ENCODE results near the gene CCNY.
A peak's percentile ranks its signal among the peaks of the same experiment; 100 is the strongest.

The CCNY gene

GRCh38 chr10:35452847-35453246 lies 116.5 kb downstream of the CCNY start:
- Histone ChIP-seq H3K36me3 (ENCODE audit: control insufficient read depth in 4 of 4, insufficient read depth in 4 of 4, low read length in 3 of 4) (no peaks in the 10 kb centered on the region), H3K27me3 (replicated peaks in 2 of 5; ENCODE audit: control insufficient read depth in 4 of 5, insufficient read depth in 5 of 5, low read length in 4 of 5) (no peaks in the 10 kb centered on the region), H3K9me3 (ENCODE audit: control extremely low read depth in 1 of 5, control insufficient read depth in 4 of 5, insufficient read depth in 2 of 5, low read depth in 1 of 5, low read length in 4 of 5) (no peaks in the 10 kb centered on the region), H3K27ac (ENCODE audit: insufficient read depth in 1 of 2, low read depth in 1 of 2, low read length in 2 of 2, poor library complexity in 1 of 2, severe bottlenecking in 2 of 2) (no peak overlapping the region), H3K4me1 (ENCODE audit: control extremely low read depth in 1 of 4, control insufficient read depth in 4 of 4, insufficient read depth in 4 of 4, low read length in 3 of 4) (peaks cover 17 to 55% (median 47%) of the 10 kb centered on the region in 4 experiments), H3K4me3 (ENCODE audit: control insufficient read depth in 1 of 7, extremely low read depth in 1 of 7, insufficient read depth in 4 of 7, low read depth in 2 of 7, low read length in 6 of 7) (no peak overlapping the region)
- ChIA-PET POLR2A (no interaction called here), CTCF (no interaction called here)
- DNase-seq = no peak
- WGBS (ENCODE audit: insufficient coverage) = 100% methylated on average over 2 of the region's 2 CpGs

- Histone ChIP-seq H3K36me3 (ENCODE audit: control insufficient read depth in 4 of 4, insufficient read depth in 4 of 4, low read length in 3 of 4) (no peaks in the 10 kb centered on the region), H3K4me3 (ENCODE audit: control insufficient read depth in 1 of 7, extremely low read depth in 1 of 7, insufficient read depth in 4 of 7, low read depth in 2 of 7, low read length in 6 of 7) (no peak overlapping the region), H3K4me1 (ENCODE audit: control extremely low read depth in 1 of 4, control insufficient read depth in 4 of 4, insufficient read depth in 4 of 4, low read length in 3 of 4) (peaks cover 17 to 47% (median 36%) of the 10 kb centered on the region in 4 experiments), H3K27me3 (replicated peaks in 2 of 5; ENCODE audit: control insufficient read depth in 4 of 5, insufficient read depth in 5 of 5, low read length in 4 of 5) (no peaks in the 10 kb centered on the region), H3K27ac (ENCODE audit: insufficient read depth in 1 of 2, low read depth in 1 of 2, low read length in 2 of 2, poor library complexity in 1 of 2, severe bottlenecking in 2 of 2) (no peak overlapping the region), H3K9me3 (ENCODE audit: control extremely low read depth in 1 of 5, control insufficient read depth in 4 of 5, insufficient read depth in 2 of 5, low read depth in 1 of 5, low read length in 4 of 5) (no peaks in the 10 kb centered on the region)
- CTCF ChIA-PET = interaction anchor here (0.7 to 2.0 kb wide), 5 partner anchors 9 to 146 kb away, joined by 3 to 8 read pairs (median 3); no protein-coding TSS in a partner anchor
- 86% methylated on average over 10 of the region's 12 CpGs for WGBS (ENCODE audit: insufficient coverage)
- POLR2A ChIA-PET = no interaction called here
- peak in 2 of 3 donors; percentile 58 to 67 for DNase-seq
Measured at GRCh38 chr10:35453855-35454532, 117.7 kb downstream of the CCNY start.

- CTCF ChIA-PET = interaction anchor here (0.7 to 1.5 kb wide), 2 partner anchors 9 to 801 kb away, joined by 3 read pairs; no protein-coding TSS in a partner anchor
- POLR2A ChIA-PET = no interaction called here
- H3K4me3 ChIP-seq (ENCODE audit: control insufficient read depth in 1 of 7, extremely low read depth in 1 of 7, insufficient read depth in 4 of 7, low read depth in 2 of 7, low read length in 6 of 7) = no peak overlapping the region
- no peaks in the 10 kb centered on the region for H3K27me3 ChIP-seq (replicated peaks in 2 of 5; ENCODE audit: control insufficient read depth in 4 of 5, insufficient read depth in 5 of 5, low read length in 4 of 5)
- peaks cover 7 to 29% (median 15%) of the 10 kb centered on the region in 4 experiments for H3K4me1 ChIP-seq (ENCODE audit: control extremely low read depth in 1 of 4, control insufficient read depth in 4 of 4, insufficient read depth in 4 of 4, low read length in 3 of 4)
- no peak for DNase-seq
- no peaks in the 10 kb centered on the region for H3K9me3 ChIP-seq (ENCODE audit: control extremely low read depth in 1 of 5, control insufficient read depth in 4 of 5, insufficient read depth in 2 of 5, low read depth in 1 of 5, low read length in 4 of 5)
- no peak overlapping the region for H3K27ac ChIP-seq (ENCODE audit: insufficient read depth in 1 of 2, low read depth in 1 of 2, low read length in 2 of 2, poor library complexity in 1 of 2, severe bottlenecking in 2 of 2)
- no peaks in the 10 kb centered on the region for H3K36me3 ChIP-seq (ENCODE audit: control insufficient read depth in 4 of 4, insufficient read depth in 4 of 4, low read length in 3 of 4)
- 100% methylated on average over 3 of the region's 3 CpGs for WGBS (ENCODE audit: insufficient coverage)
Measured at GRCh38 chr10:35456153-35456720, 119.9 kb downstream of the CCNY start.

- Histone ChIP-seq H3K36me3 (ENCODE audit: control insufficient read depth in 4 of 4, insufficient read depth in 4 of 4, low read length in 3 of 4) (no peaks in the 10 kb centered on the region), H3K4me1 (ENCODE audit: control extremely low read depth in 1 of 4, control insufficient read depth in 4 of 4, insufficient read depth in 4 of 4, low read length in 3 of 4) (peaks cover 6 to 26% (median 10%) of the 10 kb centered on the region in 4 experiments), H3K27ac (ENCODE audit: insufficient read depth in 1 of 2, low read depth in 1 of 2, low read length in 2 of 2, poor library complexity in 1 of 2, severe bottlenecking in 2 of 2) (no peak overlapping the region), H3K9me3 (ENCODE audit: control extremely low read depth in 1 of 5, control insufficient read depth in 4 of 5, insufficient read depth in 2 of 5, low read depth in 1 of 5, low read length in 4 of 5) (no peaks in the 10 kb centered on the region), H3K4me3 (ENCODE audit: control insufficient read depth in 1 of 7, extremely low read depth in 1 of 7, insufficient read depth in 4 of 7, low read depth in 2 of 7, low read length in 6 of 7) (no peak overlapping the region), H3K27me3 (replicated peaks in 2 of 5; ENCODE audit: control insufficient read depth in 4 of 5, insufficient read depth in 5 of 5, low read length in 4 of 5) (no peaks in the 10 kb centered on the region)
- WGBS (ENCODE audit: insufficient coverage) = 97% methylated on average over 3 of the region's 4 CpGs
- ChIA-PET POLR2A (no interaction called here), CTCF (interaction anchor here (0.7 kb wide), 1 partner anchor 801 kb away, joined by 3 read pairs; no protein-coding TSS in a partner anchor)
- no peak for DNase-seq
Measured at GRCh38 chr10:35456784-35457183, 120.5 kb downstream of the CCNY start.

GRCh38 chr10:35458500-35459448 lies 122.5 kb downstream of the CCNY start:
- DNase-seq = no peak
- WGBS (ENCODE audit: insufficient coverage) = 93% methylated on average over 11 of the region's 12 CpGs
- Histone ChIP-seq H3K36me3 (ENCODE audit: control insufficient read depth in 4 of 4, insufficient read depth in 4 of 4, low read length in 3 of 4) (no peaks in the 10 kb centered on the region), H3K4me1 (ENCODE audit: control extremely low read depth in 1 of 4, control insufficient read depth in 4 of 4, insufficient read depth in 4 of 4, low read length in 3 of 4) (peaks cover 3 to 34% (median 14%) of the 10 kb centered on the region in 4 experiments), H3K4me3 (ENCODE audit: control insufficient read depth in 1 of 7, extremely low read depth in 1 of 7, insufficient read depth in 4 of 7, low read depth in 2 of 7, low read length in 6 of 7) (no peak overlapping the region), H3K27me3 (replicated peaks in 2 of 5; ENCODE audit: control insufficient read depth in 4 of 5, insufficient read depth in 5 of 5, low read length in 4 of 5) (no peaks in the 10 kb centered on the region), H3K9me3 (ENCODE audit: control extremely low read depth in 1 of 5, control insufficient read depth in 4 of 5, insufficient read depth in 2 of 5, low read depth in 1 of 5, low read length in 4 of 5) (no peaks in the 10 kb centered on the region), H3K27ac (ENCODE audit: insufficient read depth in 1 of 2, low read depth in 1 of 2, low read length in 2 of 2, poor library complexity in 1 of 2, severe bottlenecking in 2 of 2) (no peak overlapping the region)
- ChIA-PET CTCF (interaction anchor here (0.8 to 2.1 kb wide), 3 partner anchors 18 to 37 kb away, joined by 3 to 4 read pairs (median 4); no protein-coding TSS in a partner anchor), POLR2A (no interaction called here)

GRCh38 chr10:35459449-35459847 lies 123.1 kb downstream of the CCNY start:
- H3K27me3 ChIP-seq (replicated peaks in 2 of 5; ENCODE audit: control insufficient read depth in 4 of 5, insufficient read depth in 5 of 5, low read length in 4 of 5) = no peaks in the 10 kb centered on the region
- no peaks in the 10 kb centered on the region for H3K36me3 ChIP-seq (ENCODE audit: control insufficient read depth in 4 of 4, insufficient read depth in 4 of 4, low read length in 3 of 4)
- POLR2A ChIA-PET = no interaction called here
- no peak overlapping the region for H3K4me3 ChIP-seq (ENCODE audit: control insufficient read depth in 1 of 7, extremely low read depth in 1 of 7, insufficient read depth in 4 of 7, low read depth in 2 of 7, low read length in 6 of 7)
- no peak for DNase-seq
- CTCF ChIA-PET = interaction anchor here (0.7 to 2.1 kb wide), 3 partner anchors 9 to 23 kb away, joined by 3 to 4 read pairs (median 4); no protein-coding TSS in a partner anchor
- peaks cover 3 to 30% (median 10%) of the 10 kb centered on the region in 4 experiments for H3K4me1 ChIP-seq (ENCODE audit: control extremely low read depth in 1 of 4, control insufficient read depth in 4 of 4, insufficient read depth in 4 of 4, low read length in 3 of 4)
- H3K9me3 ChIP-seq (ENCODE audit: control extremely low read depth in 1 of 5, control insufficient read depth in 4 of 5, insufficient read depth in 2 of 5, low read depth in 1 of 5, low read length in 4 of 5) = no peaks in the 10 kb centered on the region
- H3K27ac ChIP-seq (ENCODE audit: insufficient read depth in 1 of 2, low read depth in 1 of 2, low read length in 2 of 2, poor library complexity in 1 of 2, severe bottlenecking in 2 of 2) = no peak overlapping the region
- 100% methylated on average over 1 of the region's 2 CpGs for WGBS (ENCODE audit: insufficient coverage)

All from common myeloid progenitor, CD34-positive (primary cell).